Limb (tissue), 2 donors: Measurements from ENCODE around the gene HMG20B.
"Not testable (repeated sequence)": the region's sequence is repeated elsewhere in the genome, so short reads cannot be mapped to it uniquely, and the experiment has no call there.

ENCODE experiments used
- DNase-seq, 2 donors: peaks; one replicate each; pipeline ENCODE4 v3.0.0-alpha.2; 2016; ENCODE audit errors: extremely low spot score in 2 of 2

The HMG20B gene

GRCh38 chr19:3584036-3584802, 11.5 kb downstream of the HMG20B start:
- DNase-seq, result not testable (repeated sequence)

DNA sequence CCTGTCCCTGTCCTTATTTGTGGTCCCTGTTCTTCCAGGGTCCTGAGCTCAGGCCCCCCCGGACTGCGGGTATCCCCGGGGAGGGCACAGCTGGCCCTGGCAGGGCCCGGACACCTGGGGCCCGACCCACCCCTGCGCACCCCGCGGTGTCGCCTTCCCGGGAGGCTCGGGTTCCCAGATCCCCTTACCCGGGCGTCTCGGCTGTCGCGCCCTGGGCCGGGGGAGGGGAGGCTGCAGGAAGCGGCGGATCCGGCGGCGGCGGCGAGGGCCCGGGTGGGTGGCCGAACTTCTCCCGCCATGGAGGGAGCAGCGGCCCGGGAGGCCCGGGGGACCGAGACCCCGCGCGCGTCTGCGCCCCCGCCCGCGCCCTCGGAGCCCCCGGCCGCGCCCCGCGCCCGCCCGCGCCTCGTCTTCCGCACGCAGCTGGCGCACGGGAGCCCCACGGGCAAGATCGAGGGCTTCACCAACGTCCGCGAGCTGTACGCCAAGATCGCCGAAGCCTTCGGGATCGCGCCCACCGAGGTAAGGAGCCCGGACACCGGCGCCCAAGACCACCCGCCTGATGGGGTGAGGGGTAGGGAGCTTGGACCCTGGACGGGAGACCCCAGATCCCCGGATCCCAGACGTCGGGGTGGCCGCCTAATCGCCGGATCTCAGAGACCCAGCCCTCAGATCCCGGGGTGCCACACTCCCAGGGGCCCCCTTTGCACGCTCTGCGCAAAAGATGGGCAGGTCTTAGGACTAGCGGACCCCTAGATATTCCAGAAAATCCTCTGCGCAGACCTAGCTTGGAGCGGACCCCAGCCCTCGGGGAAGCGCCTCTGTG, 12.8 kb downstream of the HMG20B start, which contains the start of gene GIPC3:
Gene GIPC3, plus strand, starts transcription at position 178 of the 826 bp plus-strand sequence. Its CDS starts 120 bp downstream, at position 298.
- no peak for DNase-seq

GRCh38 chr19:3586127-3586626, 13.4 kb downstream of the HMG20B start:
- no peak for DNase-seq

DNA sequence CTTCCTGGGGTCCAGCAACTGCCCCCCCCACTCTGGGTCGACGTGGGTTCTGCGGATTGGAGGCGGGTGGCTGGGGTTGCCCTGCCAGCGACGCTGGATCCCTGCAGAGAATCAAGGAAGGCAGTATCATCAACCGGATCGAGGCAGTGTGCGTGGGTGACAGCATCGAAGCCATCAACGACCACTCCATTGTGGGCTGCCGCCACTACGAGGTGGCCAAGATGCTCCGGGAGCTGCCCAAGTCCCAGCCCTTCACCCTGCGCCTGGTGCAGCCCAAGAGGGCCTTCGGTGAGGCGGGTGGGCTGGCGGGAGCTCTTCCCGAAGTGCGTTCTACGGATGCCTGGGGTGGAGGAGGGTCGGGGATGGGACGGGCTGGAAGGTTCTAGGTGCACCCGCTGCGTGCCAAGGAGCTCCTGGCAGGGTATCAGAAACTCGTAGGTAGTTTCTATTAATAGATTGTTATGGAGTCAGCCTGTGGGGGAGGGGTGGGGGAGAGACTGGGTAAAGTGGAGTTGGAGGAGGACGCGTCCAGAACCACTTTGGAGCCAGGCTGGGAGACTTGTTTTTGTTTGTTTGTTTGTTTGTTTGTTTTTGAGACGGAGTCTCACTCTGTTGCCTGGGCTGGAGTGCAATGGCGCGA, 14.1 kb downstream of the HMG20B start:
- DNase-seq, result no peak

DNA sequence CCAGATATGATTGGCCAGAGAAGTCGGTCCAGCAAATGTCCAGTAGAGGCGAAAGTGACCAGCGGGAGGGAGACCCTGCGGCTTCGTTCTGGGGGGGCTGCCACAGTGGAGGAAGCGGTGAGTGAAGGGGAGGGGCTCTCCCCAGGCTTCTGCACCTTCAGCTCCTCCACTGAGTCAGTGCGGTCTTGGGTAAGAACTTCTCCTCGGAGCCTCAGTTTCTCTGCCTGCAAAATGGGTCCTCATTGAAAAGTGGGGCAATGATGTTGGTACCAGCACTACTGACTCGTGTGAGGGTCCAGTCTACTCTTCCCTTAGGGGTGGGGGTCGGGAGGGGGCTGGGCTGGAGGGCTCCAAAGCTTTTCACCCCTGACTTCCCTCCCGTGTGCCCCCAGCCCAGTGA, 16.7 kb downstream of the HMG20B start:
- no peak for DNase-seq

- DNase-seq, result no peak
These were observed 17.2 kb downstream of the HMG20B start for GRCh38 chr19:3589949-3590348.

DNA sequence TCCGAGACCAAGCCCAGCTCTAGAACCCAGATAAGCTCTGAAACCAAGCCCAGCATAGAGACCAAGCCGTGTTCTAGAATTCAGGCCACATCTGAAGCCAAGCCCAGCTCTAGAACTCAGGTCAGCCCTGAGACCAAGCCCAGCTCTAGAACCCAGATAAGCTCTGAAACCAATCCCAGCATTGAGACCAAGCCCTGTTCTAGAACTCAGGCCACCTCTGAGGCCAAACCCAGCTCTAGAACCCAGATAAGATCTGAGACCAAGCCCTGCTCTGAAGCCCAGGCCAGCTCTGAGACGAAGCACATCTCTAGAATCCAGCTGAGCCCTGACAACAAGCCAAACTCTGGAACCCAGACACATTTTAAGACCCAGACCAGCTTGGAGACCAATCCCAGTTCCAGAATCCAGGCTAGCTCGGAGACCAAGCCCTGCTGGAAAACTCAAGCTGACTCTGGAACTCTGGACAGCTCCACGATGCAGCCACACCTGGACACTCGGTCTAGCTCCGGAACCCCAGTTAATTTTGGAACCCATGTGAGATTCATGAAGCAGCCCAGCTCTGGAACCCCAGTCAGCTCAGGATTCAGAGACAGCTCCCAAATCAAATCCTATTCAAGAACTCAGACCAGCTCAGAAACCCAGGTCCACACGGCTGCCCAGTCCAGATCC, 18.4 kb downstream of the HMG20B start:
- DNase-seq, result no peak

GRCh38 chr19:3591876-3592613, 19.3 kb downstream of the HMG20B start:
- no peak for DNase-seq

DNA sequence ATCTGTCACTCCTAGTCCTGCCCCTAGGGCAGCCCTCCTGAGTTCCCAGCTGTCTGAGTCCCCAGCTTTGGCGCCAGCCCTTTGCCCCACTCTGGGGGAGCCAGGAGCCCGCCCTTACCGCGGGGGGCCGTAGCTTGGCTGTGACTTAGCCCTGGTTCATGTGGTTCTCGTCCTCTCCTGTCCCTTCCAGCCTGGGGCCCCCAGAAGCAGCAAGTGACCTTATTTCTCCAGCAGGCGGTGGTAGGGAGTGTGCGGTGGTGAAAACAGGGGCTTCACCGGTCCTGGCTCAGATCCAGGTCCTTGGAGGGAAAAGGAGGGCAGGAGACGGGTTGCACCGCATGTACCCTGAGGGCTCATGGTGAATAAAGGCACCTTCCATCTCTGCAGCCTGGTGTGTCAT, 20.4 kb downstream of the HMG20B start:
- no peak for DNase-seq

DNA sequence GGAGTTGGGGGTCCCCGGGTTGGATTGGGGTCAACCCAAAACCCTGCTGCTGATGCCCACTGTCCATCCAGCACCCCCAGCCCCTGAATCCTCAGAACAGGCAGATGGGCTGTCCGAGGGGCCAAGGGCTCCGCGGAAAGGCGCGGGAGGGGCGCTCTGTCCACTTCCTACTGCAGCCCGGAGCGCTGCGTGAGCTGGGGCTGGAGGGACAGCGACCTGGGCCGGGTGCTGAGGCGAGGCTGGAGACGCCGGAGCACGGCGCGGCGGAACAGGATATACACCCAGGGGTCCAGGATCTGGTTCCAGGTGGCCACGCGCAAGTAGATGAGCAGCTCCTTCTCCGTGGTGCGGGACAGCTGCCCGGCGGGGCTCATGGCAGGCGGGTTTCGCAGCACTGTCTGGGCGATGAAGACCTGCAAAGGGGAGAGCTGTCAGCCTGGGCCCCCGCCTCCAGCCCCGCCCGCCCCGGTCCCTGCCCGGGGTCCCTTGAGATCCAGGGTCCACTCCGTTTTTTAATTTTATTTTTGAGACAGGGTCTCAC, 22.8 kb downstream of the HMG20B start:
- DNase-seq, result no peak

DNA sequence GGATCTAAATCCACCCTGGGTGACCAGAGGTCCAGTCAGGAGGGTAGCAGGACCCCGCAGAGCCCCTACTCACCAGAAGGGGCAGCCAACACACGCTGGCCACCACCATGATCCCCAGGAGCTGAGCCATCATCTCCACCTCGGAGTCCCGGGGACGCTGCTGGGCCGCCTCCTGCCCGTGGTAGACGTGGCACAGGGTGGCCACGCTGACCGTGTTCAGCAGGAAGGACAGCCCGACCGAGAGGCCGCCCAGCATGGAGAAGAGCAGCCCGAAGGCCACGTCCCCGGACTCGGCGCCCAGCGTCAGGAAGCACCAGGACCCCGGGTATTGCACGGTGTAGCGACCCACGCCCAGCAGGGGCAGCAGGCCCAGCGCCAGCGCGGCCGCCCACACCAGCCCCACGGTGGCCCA, 27.0 kb downstream of the HMG20B start:
- no peak for DNase-seq

- DNase-seq, result no peak
These were observed 28.3 kb downstream of the HMG20B start for GRCh38 chr19:3601021-3601420.

GRCh38 chr19:3603121-3603811, 30.5 kb downstream of the HMG20B start:
- no peak for DNase-seq

DNA sequence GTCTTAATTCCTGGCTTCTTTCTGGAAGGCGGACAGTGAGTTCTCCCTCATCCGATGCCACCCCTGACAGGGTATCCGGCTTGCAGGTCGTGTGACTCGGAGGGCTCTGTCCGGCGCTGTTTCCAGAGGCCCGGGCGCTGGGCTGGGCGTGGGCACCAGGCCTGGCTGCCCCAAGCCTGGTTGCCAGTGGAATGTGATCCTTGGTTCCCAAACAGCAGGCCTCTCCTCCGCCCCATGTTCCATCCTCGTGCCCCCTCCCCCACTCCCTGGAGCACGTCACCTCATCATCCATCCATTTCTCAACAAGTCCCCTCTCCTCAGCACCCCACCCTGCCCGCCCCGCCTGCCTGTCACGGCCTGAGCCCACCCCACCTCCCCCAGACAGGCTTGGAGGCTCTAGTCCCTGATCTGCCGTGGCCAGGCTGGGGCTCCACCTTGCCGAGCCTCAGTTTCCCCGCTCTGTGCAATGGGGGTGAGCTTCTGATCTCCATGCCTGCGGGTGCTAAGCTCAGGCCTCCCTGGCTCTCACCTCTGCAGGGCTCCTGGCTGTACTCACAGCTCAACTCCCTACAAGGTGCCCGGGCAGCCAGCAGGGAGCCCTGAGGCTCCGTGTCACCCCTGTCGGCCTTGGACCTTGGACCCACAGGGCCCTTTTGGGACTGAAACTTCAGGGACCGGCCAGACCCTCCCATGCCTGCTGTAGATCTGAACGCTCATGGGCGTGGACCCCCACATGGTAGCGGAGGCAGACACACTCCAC, 31.7 kb downstream of the HMG20B start:
- no peak for DNase-seq

DNA sequence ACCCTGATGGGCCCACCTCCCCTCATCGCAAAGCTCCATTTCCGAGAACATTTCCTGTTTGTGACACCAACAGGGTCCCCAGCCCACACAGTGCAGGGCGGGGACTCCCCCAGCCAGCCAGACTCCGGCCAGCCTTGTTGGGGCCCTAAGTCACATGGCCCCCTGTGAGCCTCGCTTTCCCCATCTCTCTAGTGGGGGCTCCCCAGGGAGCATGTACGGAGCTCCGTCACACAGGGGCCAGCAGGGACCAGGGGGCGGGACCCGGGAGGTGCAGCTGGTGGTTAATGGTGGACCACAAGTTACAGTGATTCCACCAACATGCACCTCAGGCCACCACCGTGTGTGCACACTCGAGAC, 32.2 kb downstream of the HMG20B start:
- no peak for DNase-seq

DNA sequence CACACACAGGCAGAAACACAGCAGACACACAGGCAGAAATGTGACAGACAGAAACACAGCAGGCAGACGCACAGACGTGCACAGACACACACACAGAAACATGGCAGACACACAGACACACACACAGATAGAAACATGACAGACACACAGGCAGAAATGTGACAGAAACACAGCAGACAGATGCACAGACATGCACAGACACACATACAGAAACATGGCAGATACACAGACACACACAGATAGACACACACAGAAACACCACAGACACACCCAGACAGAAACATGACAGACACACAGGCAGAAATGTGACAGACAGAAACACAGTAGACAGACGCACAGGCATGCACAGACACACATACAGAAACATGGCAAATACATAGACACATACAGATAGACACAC, 32.6 kb downstream of the HMG20B start:
- DNase-seq, result no peak

DNA sequence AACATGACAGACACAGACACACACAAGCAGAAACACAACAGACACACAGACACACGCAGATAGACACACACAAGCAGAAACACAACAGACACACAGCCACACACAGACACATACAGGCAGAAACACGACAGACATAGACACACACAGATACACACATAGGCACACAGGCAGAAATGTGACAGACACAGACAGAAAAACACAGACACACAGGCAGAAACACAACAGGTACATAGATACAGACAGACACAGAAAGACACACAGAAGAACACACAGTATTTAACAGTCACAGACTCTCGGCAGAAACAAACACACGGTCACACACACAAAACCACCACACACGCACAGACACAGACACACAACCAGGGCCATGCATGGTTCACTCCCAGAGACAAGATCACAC, 33.0 kb downstream of the HMG20B start:
- no peak for DNase-seq

- no peak for DNase-seq
These were observed 33.5 kb downstream of the HMG20B start for GRCh38 chr19:3606174-3606689.
